GM18907 (cell line): Measurements from ENCODE around the gene SUB1.
"Not testable (repeated sequence)": the region's sequence is repeated elsewhere in the genome, so short reads cannot be mapped to it uniquely, and the experiment has no call there.

Source experiments
- ATAC-seq: cut with Tn5 transposase; IDR thresholded peaks from one replicate; pipeline ENCODE4 v1.9.1; 2021; ENCODE audit warnings: mild to moderate bottlenecking, moderate library complexity; ENCODE audit not compliant: unreplicated experiment

Gene SUB1

GRCh38 chr5:32563614-32564013 lies 21.7 kb upstream of the SUB1 start:
- no peak for ATAC-seq

GRCh38 chr5:32565145-32565544 lies 20.2 kb upstream of the SUB1 start:
- ATAC-seq = no peak

DNA sequence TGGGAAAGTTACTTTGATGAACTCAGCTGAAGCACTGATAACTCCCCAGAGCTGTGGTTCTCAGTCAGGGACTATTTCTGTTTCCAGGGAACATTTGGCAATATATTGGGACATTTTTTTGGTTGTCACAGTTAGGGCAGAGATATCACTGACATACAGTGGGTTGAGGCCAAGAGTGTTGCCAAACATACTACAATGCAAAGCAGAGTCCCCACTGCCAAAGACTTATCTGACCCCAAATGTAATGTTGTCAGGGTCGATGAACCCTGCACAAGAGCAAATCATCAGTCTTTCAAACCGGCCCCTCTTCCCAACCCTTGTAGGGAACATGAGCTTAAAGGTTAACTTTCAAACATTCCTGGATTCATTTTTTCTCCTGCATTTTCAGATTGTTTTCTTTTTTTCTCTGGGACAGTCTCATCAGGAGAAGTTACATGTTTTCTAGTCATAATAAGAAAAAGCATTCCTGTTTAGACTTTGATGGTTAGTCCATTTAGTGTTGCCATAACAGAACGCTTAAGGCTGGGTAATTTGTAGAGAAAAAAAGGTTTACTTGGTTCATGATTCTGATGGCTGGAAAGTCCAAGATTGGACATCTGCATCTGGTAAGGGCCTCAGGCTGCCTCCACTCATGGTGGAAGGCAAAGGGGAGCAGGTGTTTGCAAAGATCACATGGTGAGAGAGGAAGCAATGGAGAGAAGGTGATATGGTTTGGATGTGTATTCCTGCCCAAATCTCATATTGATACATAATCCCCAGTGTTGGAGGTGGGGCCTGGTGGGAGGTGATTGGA lies 18.8 kb upstream of the SUB1 start:
- no peak for ATAC-seq

DNA sequence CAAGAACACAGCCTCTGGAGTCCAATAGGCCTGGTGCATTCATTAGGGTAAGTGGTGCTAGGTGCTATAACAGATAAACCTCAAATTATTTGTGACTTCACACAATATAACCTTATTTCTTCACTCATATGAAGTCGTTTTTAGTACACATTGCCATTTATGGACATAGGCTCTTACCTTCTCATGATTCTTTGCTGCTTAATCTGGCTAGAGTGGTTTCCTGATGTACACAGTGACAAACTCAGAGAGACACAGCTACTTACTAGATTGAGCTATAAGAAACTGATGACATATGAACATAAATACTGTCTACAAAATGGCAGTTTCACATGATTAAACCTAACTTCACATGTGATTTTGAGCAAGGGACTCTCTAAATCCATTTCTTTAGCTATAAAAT lies 14.2 kb upstream of the SUB1 start:
- no peak for ATAC-seq

- peak; percentile 96 for ATAC-seq
Measured at GRCh38 chr5:32572778-32573480, 12.4 kb upstream of the SUB1 start.

- not testable (repeated sequence) for ATAC-seq
Measured at GRCh38 chr5:32573481-32573854, 11.9 kb upstream of the SUB1 start.

DNA sequence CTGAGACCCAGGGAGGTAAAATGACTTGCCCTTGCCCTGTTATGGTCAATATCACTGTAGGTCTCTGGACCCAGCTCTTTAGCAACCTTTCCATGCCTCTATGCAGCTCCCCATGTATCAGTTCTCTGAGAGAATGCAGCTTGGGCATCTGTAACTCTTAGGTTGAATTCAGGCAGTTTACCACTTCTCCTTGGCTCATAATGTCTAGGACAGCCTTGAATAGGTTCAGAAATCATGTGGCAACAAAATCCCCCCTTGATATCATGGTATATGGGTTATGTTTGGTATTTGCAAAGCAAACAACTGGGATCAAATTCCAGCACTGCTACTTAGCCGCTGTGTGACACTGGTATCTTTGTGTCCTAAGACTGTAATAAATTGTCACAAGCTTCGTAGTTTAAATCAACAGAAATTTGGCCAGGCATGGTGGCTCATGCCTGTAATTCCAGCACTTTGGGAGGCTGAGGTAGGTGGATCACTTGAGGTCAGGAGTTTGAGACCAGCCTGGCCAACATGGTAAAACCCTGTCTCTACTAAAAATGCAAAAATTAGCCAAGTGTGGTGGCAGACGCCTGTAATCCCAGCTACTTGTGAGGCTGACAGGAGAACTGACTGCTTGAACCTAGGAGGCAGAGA lies 10.7 kb upstream of the SUB1 start:
- no peak for ATAC-seq

- no peak for ATAC-seq
Measured at GRCh38 chr5:32578363-32578762, 7.0 kb upstream of the SUB1 start.

DNA sequence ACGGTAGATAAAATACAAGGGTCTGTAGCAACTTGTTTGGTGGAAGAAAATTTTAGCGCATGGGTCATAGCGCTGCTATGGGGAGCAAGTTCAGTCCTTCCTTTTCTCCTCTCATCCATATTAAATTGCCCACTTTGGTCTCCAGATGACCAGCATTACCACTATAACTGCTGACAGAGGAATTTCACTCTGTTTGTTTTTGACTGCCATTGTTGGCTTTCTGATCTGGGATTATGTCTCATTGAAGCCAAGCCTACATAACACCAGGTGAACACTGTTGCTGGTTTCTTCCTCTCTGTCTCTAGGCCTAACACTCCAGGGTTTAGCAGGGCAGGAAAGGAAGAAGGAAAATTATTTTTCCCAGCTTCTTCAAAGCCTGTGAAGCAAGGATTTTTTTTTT lies 6.6 kb upstream of the SUB1 start:
- no peak for ATAC-seq

DNA sequence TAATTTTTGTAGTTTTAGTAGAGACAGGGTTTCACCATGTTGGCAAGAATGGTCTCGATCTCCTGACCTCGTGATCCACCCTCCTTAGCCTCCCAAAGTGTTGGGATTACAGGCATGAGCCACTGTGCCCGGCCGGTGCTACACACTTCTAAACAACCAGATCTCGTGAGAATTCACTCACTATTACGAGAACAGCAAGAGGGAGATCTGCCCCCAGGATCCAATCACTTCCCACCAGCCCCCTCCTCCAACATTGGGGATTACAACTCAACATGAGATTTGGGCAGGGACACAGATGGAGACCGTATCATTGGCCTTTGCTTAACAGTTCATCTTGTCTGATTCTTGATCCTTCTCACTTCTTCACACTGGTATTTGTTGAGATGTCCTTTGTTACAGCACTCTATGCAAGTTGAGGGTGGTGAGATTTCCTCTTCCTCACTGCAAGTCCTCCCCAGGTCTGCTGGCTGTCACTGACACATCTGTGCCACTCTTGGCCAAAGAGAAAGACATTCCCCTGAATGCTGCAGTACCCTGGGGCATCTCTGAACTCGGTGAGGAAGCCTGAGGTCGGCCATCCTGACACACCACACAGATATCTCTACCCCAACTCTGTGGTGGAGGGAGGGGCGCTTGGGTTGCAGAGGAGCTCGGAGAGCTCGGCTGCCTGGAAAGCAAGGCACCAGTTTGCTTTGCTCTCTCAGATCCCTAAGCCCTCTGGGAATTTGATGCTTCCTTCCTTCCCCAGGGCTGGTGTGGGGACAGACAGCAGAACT lies 4.2 kb upstream of the SUB1 start:
- no peak for ATAC-seq

DNA sequence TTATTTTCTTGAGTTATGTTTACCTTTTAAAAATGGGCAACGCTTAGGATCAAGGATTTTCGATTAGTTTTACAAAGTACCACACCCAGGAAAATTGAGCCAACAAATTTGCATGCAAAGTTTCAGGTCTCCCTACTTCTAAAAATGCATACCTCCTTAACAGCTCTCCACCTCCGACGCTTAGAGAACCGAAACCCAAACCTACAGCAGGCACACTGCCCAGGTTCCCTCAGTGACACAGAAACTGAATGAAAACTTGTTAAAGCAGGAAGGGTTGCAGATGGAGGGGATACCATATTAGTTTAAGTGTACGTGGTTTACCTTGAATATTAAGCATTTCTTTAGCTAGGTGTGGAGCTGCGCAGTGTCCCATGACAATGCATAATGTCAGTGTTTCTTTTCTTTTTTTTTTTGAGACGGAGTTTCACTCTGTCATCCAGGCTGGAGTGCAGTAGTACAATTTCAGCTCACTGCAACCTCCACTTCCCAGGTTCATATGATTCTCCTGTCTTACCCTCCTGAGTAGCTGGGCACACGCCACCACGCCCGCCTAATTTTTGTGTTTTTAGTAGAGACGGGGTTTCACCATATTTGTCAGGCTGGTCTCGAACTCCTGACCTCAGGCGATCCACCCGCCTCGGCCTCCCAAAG lies 1.6 kb upstream of the SUB1 start:
- ATAC-seq = peak; percentile 80

GRCh38 chr5:32584646-32585045 lies 711 bp upstream of the SUB1 start:
- ATAC-seq = no peak

GRCh38 chr5:32585122-32585445 lies 273 bp upstream of the SUB1 start:
- ATAC-seq = no peak

DNA sequence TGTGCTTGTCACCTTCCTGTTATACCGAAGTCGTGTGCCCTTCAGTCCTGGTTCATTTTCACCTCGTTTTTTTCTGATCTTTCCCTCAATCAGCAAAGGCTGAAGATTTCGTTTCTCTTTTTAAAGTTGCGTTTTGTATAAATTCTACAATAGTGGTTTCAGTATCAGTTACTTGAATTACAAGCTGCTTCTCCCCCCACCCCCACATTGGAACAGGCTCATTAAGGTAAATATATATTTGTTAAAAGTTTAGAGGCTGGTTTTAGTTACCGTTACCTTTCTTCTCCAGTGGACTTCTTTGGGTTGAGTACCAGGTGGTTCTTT lies 881 bp downstream of the SUB1 start:
- ATAC-seq = no peak

DNA sequence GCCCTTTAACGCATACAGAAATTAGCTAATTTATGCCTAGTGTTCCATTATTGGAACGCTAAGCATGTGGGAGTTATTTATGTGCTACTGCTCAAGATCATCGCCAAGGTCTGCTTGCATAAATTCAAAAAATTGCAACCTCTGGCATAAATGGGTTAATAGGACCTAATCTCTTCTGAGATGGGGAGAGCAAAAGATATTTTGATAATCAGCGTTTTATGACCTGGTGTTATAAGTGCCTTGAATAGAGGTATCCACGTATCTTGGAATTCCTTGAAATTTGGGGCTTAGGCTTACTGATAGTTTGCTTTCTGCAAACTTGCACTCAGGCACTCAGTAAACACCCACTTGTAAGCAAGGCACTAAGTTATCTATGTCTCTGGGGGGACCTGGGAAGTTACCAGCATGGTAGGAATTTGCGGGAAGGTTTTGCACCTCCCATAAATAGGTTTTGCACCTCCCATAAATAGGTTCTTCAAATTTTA lies 1.8 kb downstream of the SUB1 start:
- no peak for ATAC-seq

GRCh38 chr5:32589416-32589815 lies 4.1 kb downstream of the SUB1 start:
- ATAC-seq = no peak

DNA sequence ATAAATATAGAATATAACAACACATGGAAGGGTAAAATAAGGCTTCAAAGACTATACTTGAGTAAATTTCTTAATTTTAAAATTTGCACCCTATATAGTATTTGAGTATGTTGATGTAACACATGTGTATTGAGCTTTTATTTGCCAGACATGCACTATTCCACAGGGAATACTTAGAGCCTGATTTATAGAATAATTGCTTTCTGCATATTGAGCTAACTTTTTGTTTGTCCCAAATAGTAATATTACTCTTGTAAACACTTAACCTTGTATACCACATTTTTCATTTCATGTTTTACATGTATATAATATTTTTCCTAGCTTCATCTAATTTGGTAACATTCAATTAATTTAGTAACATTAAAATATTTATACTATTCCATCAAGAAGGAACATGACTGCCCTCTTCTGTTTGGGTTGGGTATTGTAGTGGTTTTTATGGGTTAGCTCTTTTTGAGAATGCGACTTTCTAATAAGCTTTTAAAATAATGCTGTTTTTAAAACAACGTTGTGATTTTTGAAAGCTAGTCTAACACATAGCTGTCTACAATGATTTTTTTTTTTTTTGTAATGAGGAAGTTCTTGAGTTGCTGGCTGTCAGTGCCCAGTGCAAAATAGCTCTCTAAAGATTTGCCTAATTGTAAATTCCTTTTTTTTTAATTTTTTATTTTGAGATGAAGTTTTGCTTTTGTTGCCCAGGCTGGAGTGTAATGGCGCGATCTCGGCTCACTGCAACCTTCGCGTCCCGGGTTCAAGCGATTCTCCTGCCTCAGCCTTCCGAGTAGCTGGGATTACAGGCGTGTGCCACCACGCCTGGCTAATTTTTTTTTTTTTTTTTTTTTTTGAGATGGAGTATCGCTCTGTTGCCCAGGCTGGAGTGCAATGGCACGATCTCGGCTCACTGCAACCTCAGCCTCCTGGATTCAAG lies 4.8 kb downstream of the SUB1 start:
- no peak for ATAC-seq

DNA sequence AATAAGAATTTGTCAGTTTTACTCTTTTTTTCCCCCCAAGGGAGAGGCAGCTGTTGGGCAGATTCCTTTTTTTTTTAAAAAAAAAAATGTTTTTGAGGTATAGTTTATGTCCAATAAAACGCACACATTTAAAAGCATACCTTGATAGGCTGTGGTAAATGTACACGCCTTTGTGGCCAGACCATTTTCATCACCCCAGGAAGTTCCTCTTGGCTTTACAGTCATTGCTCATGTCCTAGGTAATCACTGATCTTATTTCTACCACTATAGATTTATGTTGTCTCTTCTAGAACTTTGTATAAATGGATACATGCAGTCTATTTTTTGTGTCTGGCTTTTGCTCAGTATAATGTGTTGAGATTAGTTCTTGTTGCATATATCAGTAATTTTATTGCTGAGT lies 9.8 kb downstream of the SUB1 start:
- no peak for ATAC-seq

DNA sequence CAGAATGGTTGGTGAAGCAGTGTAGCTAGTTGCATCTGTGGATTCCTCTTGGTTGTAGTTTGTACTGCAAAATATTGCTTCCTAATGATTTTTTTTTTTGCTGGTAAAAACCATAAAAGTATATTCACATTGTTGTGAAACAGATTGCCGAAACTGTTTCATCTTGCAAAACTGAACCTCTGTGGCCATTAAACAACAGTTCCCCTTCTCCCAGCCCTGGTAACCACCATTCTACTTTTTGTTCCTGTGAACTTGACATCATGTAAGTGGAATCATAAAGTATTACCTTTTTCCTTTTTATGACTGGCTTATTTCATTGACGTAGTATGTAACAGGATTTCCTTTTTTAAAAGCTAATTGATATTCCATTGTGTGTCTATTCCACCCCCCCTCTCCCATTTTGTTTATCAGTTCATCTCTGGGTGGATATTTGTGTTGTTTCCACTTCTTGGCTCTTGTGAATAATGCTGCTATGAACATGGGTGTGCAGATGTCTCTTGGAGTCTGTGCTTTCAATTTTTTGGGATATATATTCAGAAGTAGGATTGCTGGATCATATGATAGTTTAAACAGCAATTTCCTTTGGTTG lies 11.8 kb downstream of the SUB1 start:
- no peak for ATAC-seq
